SK-N-MC (cell line): ENCODE measurements around the gene TEX2.

ENCODE experiments used
- DNase-seq: peaks from one replicate; pipeline ENCODE4 v3.0.0-alpha.2; 2011; ENCODE audit warnings: low read depth, low spot score
- H3K27ac ChIP-seq: fragments of 200-600 bp; sonication (generic); 2 replicates; pipeline ENCODE4 v1.5.1; 2016; ENCODE audit warnings: mixed run types
- H3K36me3 ChIP-seq: fragments of 200-600 bp; sonication (generic); 2 replicates; pipeline ENCODE4 v1.6.1; 2017; ENCODE audit warnings: antibody characterized with exemption, low read length, mixed read lengths; ENCODE audit not compliant: insufficient read depth
- H3K4me3 ChIP-seq: fragments of 200-600 bp; sonication (generic); 2 replicates; pipeline ENCODE4 v1.5.1; 2016
- H3K9ac ChIP-seq: fragments of 200-600 bp; sonication (generic); 2 replicates; pipeline ENCODE4 v1.8.0; 2017; ENCODE audit warnings: mixed run types, mixed read lengths; ENCODE audit not compliant: insufficient read length
- H3K9me3 ChIP-seq: fragments of 200-600 bp; sonication (generic); 2 replicates; pipeline ENCODE4 v1.6.1; 2017; ENCODE audit warnings: low read depth, mild to moderate bottlenecking, antibody characterized with exemption, low read length, moderate library complexity, mixed read lengths
- EZH2 ChIP-seq: fragments of 200-600 bp; sonication (generic); IDR thresholded peaks from one replicate; pipeline ENCODE4 v1.6.1; 2017; ENCODE audit warnings: antibody characterized with exemption
- FOXP2 ChIP-seq: optimal IDR thresholded peaks from 2 replicates; pipeline ENCODE3; 2011; ENCODE audit warnings: mild to moderate bottlenecking, moderate library complexity; ENCODE audit not compliant: insufficient read depth; ENCODE audit errors: extremely low read length, control extremely low read depth
- POLR2AphosphoS5 ChIP-seq: IDR thresholded peaks from 2 replicates; pipeline ENCODE4 v1.6.1; 2012; ENCODE audit warnings: mild to moderate bottlenecking, low read depth, low read length, borderline replicate concordance

Gene TEX2

DNA sequence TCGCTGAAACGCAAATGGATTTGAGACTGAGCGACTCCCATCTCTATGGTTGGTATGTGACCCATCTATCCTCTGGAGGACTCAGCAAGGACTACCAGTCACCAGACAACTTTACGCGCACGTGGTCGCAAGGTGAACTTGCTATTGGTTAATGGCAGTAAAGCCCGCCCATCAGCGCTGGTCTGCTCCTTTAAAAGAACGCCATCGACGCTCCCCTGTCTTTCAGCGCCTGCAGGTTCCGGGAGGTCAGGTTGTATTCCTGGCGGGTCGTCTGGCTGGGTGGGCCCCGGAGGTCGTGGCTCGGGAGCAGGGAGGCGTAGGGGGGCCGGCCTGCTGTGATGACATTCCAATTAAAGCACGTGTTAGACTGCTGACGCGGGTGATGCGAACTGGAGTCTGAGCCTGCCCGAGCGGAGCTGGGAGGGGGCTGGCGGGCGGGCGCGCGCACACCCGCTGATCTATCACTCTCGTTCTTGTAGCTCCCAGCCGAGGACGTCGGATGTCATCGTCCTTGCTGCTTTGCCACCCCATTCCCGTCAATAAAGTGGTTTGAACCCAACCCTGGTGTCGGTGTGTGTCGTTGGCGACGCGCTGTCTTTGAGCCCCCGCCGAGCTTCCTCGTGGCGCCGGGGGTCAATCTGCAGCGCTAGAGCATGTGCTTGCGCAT, 117.2 kb downstream of the TEX2 start:
- DNase-seq = peak; percentile 99
- peak overlapping the region; percentile 86 for H3K4me3 ChIP-seq
- peak overlapping the region; percentile 98 for H3K9ac ChIP-seq
- no peaks in the 10 kb centered on the region for H3K9me3 ChIP-seq
- peak; percentile 100 for TF ChIP-seq POLR2AphosphoS5
- no peak for TF ChIP-seq EZH2
- TF ChIP-seq FOXP2 = peak; percentile 62
- peak overlapping the region; percentile 91 for H3K27ac ChIP-seq
- peaks cover 16% of the 10 kb centered on the region for H3K36me3 ChIP-seq

DNA sequence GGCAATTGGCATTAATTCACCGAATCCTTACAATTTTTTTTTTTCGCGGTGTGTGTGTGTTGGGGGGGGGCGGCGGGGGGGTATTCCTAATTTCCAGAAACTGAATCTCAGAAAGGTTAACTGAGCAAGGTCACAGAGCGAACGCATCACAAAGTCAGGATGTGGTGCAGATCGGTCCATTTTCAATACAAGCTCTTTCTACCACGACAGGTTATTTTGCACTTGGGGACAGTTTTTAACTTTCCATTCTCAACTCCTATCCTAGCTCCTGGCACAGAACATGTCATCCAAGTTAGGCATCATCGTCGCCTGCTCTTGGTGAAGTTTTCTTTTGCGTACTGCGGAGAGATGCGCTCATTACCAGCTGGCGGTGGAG, 117.7 kb downstream of the TEX2 start:
- Histone ChIP-seq H3K27ac (no peak overlapping the region; the same call in 1 of the 2 replicates), H3K9me3 (no peaks in the 10 kb centered on the region), H3K9ac (peak overlapping the region; percentile 78), H3K4me3 (peak overlapping the region; percentile 86), H3K36me3 (peaks cover 16% of the 10 kb centered on the region)
- TF ChIP-seq FOXP2 = no peak
- no peak for DNase-seq

DNA sequence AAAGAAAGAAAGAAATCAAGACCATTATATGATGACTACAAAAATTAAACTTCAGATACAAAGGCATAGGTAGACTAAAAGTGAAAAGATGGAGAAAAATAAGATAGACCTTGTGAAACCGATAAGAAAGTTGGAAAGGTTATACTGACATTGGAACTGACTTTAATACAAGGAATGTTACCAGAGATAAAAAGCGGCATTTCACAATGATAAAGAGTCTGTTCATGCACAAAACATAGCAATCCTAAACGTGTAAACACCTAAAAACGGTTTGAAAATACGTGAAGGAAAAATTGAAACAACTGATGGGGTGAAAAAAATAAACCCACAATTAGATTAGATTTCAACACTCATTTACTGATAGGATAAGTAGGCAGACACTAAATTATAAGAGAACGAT, 123.5 kb downstream of the TEX2 start:
- Histone ChIP-seq H3K36me3 (no peaks in the 10 kb centered on the region), H3K9me3 (no peaks in the 10 kb centered on the region), H3K27ac (no peak overlapping the region), H3K9ac (no peak overlapping the region), H3K4me3 (no peak overlapping the region)
- TF ChIP-seq POLR2AphosphoS5 = no peak
- TF ChIP-seq FOXP2 = no peak
- TF ChIP-seq EZH2 = no peak
- DNase-seq = no peak

GRCh38 chr17:64138441-64138840, 124.6 kb downstream of the TEX2 start:
- Histone ChIP-seq H3K27ac (no peak overlapping the region), H3K4me3 (no peak overlapping the region), H3K36me3 (no peaks in the 10 kb centered on the region), H3K9me3 (no peaks in the 10 kb centered on the region), H3K9ac (no peak overlapping the region)
- DNase-seq = no peak
- TF ChIP-seq POLR2AphosphoS5 = no peak

- no peaks in the 10 kb centered on the region for H3K36me3 ChIP-seq
- DNase-seq = no peak
- H3K4me3 ChIP-seq = no peak overlapping the region
- H3K9me3 ChIP-seq = no peaks in the 10 kb centered on the region
- no peak overlapping the region for H3K27ac ChIP-seq
- TF ChIP-seq FOXP2 (no peak), POLR2AphosphoS5 (no peak)
- H3K9ac ChIP-seq = no peak overlapping the region
These were observed 128.1 kb downstream of the TEX2 start for GRCh38 chr17:64135000-64135399.

DNA sequence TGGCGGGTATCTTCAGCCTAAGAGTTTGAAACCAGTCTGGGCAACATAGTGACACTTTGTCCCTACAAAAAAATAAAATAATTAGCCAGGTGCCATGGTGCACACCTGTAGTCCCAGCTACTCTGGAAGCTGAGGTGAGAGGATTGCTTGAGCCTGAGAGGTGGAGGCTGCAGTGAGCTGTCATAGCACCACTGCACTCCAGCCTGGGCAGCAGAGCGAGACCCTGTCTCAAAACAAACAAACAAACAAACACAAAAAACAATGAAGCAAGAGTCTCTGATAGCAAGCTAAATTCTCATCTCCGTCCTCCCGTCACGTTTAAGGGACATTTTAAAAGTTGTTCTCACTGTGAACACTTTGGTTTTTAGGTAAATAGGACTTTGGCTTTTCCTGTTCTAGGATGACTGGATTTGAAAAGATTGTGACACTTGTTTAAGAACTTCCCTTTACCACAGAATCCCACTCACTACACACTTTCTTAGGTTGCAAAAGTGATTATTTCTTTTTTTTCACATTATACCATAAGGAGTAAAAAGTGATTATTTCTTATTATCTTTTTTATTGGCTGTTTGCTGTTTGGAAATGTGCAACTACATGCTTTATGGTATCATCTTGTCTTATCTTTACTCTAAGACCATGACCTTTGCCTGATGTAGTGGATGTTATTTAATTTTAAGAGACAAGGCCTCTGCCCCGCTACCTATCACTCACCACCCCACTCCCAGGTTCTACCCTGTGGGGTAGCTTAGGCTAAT, 128.7 kb downstream of the TEX2 start:
- Histone ChIP-seq H3K36me3 (no peaks in the 10 kb centered on the region), H3K9ac (no peak overlapping the region), H3K9me3 (no peaks in the 10 kb centered on the region), H3K4me3 (no peak overlapping the region), H3K27ac (no peak overlapping the region)
- DNase-seq = no peak
- no peak for TF ChIP-seq FOXP2
- TF ChIP-seq EZH2 = no peak
- TF ChIP-seq POLR2AphosphoS5 = no peak

- TF ChIP-seq POLR2AphosphoS5 (no peak), EZH2 (no peak)
- Histone ChIP-seq H3K4me3 (no peak overlapping the region), H3K9me3 (no peaks in the 10 kb centered on the region), H3K9ac (no peak overlapping the region), H3K27ac (no peak overlapping the region), H3K36me3 (no peaks in the 10 kb centered on the region)
- DNase-seq = no peak
These were observed 129.4 kb downstream of the TEX2 start for GRCh38 chr17:64133546-64134215.

DNA sequence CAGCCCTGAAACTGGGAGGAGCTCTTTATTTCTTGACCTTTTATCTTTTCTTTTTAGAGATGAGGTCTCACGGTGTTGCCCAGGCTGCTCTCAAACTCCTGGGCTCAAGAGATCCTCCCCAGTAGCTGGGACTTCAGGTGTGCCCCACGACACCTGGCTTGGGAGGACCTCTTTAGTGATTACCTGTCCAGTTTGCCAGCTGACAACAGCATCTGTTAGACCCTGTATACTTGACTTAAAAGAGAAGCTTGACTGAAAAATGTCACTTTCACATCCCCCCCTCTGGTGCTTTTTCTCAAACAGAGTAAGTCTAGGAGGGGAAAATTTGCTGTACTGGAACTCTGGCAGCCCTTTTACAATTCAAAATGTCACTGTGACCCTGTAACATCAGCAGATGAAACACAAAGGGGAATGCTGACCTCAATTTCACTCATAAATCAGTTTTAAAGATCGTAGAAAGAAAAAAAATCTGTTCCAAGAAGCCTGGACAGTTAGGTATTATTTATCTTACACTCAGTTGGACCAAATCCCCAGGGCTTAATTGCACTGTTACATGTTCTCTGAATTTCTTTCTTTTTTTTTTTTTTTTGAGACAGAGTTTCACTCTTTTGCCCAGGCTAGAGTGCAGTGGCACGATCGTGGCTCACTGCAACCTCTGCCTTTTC, 131.3 kb downstream of the TEX2 start:
- DNase-seq = no peak
- no peak overlapping the region for H3K9ac ChIP-seq
- H3K9me3 ChIP-seq = no peaks in the 10 kb centered on the region
- no peaks in the 10 kb centered on the region for H3K36me3 ChIP-seq
- no peak overlapping the region for H3K4me3 ChIP-seq
- TF ChIP-seq FOXP2 = no peak
- no peak for TF ChIP-seq EZH2
- no peak for TF ChIP-seq POLR2AphosphoS5
- no peak overlapping the region for H3K27ac ChIP-seq
